ENCODE data around the gene EIF1B.

The EIF1B gene

DNA sequence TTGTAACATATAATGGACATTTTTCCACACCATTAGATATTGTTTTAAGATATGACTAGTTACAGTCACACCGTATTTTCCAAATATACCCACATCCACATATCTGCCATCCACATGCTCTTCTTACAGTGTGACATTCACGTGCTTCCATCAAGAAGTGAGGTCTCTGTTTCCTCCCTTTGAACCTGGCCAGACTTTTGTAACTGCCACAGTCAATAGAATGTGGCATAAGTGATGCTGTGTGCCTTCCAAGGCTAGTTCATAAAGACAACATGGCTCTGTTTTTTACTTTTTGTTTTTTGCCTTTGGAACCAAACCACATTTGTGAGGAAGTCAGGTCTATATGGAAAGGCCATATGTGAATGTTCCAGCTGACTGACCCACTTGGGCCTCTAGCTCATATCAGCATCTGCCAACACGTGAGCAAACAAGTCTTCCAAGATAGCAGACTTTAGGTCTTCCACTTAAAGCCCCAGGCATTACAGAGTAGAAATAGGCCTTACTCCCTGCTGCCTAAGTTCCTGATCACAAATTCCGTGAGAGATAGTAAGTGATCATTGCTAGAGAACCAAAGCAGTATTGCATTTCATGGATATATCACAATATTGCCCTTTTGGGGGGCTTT is 27.1 kb downstream of the EIF1B start:
- no peak for DNase-seq (ENCODE audit: extremely low spot score)
- POLR2A ChIA-PET: no interaction called here
- CTCF ChIA-PET: no interaction called here
- TF ChIP-seq, protein P1, sequence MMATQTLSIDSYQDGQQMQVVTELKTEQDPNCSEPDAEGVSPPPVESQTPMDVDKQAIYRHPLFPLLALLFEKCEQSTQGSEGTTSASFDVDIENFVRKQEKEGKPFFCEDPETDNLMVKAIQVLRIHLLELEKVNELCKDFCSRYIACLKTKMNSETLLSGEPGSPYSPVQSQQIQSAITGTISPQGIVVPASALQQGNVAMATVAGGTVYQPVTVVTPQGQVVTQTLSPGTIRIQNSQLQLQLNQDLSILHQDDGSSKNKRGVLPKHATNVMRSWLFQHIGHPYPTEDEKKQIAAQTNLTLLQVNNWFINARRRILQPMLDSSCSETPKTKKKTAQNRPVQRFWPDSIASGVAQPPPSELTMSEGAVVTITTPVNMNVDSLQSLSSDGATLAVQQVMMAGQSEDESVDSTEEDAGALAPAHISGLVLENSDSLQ (IDR thresholded peaks at IDR 0.05): no peak
- TF ChIP-seq ZNF384 (IDR thresholded peaks at IDR 0.05) (no peak), CTBP1 (IDR thresholded peaks at IDR 0.05; ENCODE audit: borderline replicate concordance) (no peak), SUZ12 (IDR thresholded peaks at IDR 0.05) (no peak)

DNA sequence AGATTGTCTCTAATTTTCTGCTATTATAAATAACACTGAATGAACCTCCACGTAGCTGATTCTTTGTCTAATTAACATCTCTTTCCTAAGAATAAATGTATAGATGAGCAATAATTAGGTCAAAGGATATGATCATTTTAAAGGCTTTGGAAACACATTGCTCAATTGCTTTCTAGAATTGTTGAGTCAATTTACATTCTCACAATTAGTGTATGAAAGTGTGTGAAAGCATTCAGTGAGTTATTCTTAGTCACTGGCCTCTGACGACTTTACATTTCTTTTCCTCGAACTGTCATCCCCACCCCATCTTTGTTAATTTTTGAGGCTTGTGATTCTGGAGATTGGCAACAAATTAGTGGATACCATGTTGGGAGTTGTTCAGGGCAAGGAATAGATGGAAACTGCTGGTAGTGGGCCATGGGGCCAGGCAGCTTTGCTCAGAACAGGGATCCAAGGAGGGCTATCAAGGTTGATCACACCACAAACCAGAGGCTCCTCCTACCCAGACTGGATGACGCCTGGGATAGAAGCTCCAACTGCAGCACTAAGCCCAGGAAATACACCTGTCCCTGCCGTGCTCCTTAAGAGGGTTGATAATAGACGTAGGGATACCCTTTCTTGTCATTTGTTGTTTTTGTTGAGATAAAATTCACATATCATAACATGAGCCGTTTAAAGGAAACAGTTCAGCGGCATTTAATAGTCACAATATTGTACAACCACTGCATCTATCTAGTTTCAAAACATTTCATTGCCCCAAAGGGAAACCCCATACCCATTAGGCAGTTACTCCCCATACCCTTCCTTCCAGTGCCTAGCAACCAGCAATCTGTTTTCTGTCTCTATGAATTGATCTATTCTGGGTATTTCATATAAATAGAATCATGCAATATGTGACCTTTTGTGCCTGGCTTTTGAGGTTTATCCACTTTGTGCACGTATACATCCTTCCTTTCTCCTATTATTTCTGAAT is 27.9 kb downstream of the EIF1B start:
- DNase-seq (ENCODE audit: extremely low spot score): no peak
- POLR2A ChIA-PET: no interaction called here
- no peak for TF ChIP-seq BHLHE40 (IDR thresholded peaks at IDR 0.05; ENCODE audit: borderline replicate concordance)
- TF ChIP-seq SP1 (IDR thresholded peaks at IDR 0.05): no peak
- CTCF ChIA-PET: no interaction called here

DNA sequence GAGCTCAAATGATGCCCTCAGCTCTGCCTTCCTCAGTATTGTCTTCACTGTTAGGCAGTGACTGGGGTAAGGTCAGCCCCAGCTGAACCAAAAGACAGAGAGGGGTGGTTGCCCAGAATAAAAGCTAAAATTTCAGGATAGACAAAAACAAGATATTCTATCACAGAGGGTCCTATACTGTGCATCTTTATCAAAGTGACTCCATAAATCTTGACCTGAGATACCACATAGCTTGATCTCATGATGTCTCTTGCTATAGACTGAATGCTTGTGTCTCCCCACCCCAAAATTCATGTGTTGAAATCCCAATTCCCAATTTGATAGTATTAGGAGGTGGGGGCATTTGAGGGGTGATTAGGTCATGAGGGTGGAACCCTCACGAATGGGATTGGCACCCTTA is 30.4 kb downstream of the EIF1B start:
- TF ChIP-seq CTBP1 (IDR thresholded peaks at IDR 0.05; ENCODE audit: borderline replicate concordance) (no peak), SUZ12 (IDR thresholded peaks at IDR 0.05) (no peak), FOXM1 (IDR thresholded peaks at IDR 0.05; ENCODE audit: borderline replicate concordance) (no peak), SP1 (IDR thresholded peaks at IDR 0.05) (no peak), FOXA1 (IDR thresholded peaks at IDR 0.05) (no peak), HDGF (IDR thresholded peaks at IDR 0.05; ENCODE audit: borderline replicate concordance) (no peak), L3MBTL2 (conservative IDR thresholded peaks at IDR 0.05) (no peak)
- TF ChIP-seq, protein P1 (IDR thresholded peaks at IDR 0.05): no peak
- CTCF ChIA-PET: no interaction called here
- DNase-seq (ENCODE audit: extremely low spot score): no peak
- POLR2A ChIA-PET: no interaction called here

DNA sequence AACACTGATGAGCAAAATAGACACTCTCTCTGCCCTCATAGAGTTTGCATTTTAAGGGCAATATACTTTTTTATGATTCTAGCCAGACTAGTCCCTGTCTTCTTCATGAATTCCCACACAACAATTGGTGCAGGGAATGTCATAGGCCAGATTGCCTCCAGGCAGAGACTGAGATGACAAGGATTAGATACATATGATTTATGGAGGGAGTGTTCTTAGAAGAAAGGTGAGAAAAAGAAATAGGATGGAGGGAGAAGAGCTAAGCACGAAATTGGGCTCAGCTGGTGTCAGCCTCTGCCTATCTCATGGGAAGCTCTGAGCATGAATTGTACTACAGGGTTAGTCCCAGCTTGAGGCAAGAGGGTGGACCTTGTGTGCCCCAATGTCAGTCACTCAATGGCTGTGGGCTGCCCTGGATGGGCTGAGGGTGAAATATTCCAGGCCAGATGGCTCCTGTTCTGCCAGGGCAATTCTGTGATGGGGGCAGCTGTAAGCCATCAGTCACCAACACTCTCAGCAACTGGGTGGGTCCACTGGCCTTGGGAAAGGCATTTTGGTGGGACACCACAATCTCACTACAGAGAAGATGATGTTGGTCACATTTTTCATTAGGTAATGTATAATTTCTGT is 31.1 kb downstream of the EIF1B start:
- POLR2A ChIA-PET: no interaction called here
- CTCF ChIA-PET: no interaction called here
- no peak for TF ChIP-seq L3MBTL2 (conservative IDR thresholded peaks at IDR 0.05)
- DNase-seq (ENCODE audit: extremely low spot score): no peak

DNA sequence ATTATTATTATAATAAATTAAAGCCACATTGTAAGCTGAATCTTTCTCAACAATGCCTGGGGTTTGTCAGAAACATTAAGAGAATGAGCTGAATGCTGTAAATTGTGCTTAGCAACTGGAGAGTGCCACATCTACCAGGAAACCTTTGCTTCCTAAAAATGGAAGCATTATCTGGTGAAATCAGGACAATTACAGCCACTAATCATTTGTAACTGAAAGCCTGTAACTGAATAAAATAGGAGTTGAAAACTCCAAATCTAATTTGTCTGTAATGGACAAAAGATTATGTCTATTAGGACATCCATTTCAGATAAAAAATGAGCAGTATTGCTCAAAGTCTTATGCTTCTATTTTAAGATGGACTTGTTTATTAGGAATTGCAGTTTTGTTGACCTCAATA is 32.2 kb downstream of the EIF1B start:
- ChIA-PET POLR2A (no interaction called here), CTCF (no interaction called here)
- DNase-seq (ENCODE audit: extremely low spot score): no peak
- TF ChIP-seq TARDBP (IDR thresholded peaks at IDR 0.05): no peak

DNA sequence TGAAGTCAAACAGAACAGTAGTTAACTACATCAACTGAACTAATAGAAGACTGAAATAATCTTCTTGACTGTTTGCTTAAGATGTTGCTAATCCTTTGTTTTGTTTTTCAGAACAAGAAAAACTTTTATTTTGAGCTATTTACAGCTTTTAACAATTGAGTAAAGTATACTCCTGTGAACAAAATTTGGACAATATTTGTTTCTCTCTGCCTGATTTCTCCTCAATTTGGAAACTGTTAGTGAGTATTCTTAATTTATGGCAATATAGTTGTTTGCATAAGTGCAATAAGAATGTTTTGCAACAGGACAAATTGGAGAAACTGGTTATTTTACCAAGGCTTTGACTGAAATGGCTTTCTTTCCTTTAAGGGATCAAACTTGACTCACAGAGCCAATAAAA is 41.0 kb downstream of the EIF1B start:
- no peak for DNase-seq (ENCODE audit: extremely low spot score)
- no peak for TF ChIP-seq FOXK2 (IDR thresholded peaks at IDR 0.05)
- no peak for TF ChIP-seq FOXA1 (IDR thresholded peaks at IDR 0.05)
- TF ChIP-seq BHLHE40 (IDR thresholded peaks at IDR 0.05; ENCODE audit: borderline replicate concordance): no peak
- no peak for TF ChIP-seq SP1 (IDR thresholded peaks at IDR 0.05)
- no peak for TF ChIP-seq HDGF (IDR thresholded peaks at IDR 0.05; ENCODE audit: borderline replicate concordance)
- TF ChIP-seq L3MBTL2 (conservative IDR thresholded peaks at IDR 0.05): no peak
- no peak for TF ChIP-seq SUZ12 (IDR thresholded peaks at IDR 0.05)
- TF ChIP-seq TARDBP (IDR thresholded peaks at IDR 0.05): no peak
- no peak for TF ChIP-seq ELF4 (IDR thresholded peaks at IDR 0.05)
- TF ChIP-seq, protein P1 (IDR thresholded peaks at IDR 0.05): no peak
- no peak for TF ChIP-seq FOXM1 (IDR thresholded peaks at IDR 0.05; ENCODE audit: borderline replicate concordance)
- TF ChIP-seq ARNT (IDR thresholded peaks at IDR 0.05): no peak
- TF ChIP-seq ZNF384 (IDR thresholded peaks at IDR 0.05): no peak
- TF ChIP-seq NFRKB (IDR thresholded peaks at IDR 0.05): no peak
- TF ChIP-seq CTBP1 (IDR thresholded peaks at IDR 0.05; ENCODE audit: borderline replicate concordance): no peak
- ChIA-PET CTCF (no interaction called here), POLR2A (no interaction called here)

DNA sequence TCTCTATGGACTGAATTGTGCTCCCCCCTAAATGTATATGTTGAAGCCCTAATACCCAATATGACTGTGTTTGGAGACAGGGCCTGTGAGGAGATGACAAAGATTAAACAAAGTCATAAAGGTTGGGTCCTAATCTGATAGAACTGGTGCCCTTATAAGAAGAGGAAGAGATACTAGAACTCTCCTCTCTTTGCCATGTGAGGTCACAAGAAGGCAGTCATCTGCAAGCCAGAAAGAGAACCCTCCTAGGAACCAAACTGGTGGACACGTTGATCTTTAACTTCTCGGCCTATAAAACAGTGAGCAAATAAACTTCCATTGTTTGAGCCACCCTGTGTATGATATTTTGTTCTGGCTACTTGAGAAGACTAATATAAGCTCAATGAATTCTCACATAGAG is 45.9 kb downstream of the EIF1B start:
- ChIA-PET CTCF (no interaction called here), POLR2A (no interaction called here)
- no peak for DNase-seq (ENCODE audit: extremely low spot score)
- no peak for TF ChIP-seq SP1 (IDR thresholded peaks at IDR 0.05)
- TF ChIP-seq FOXK2 (IDR thresholded peaks at IDR 0.05): no peak
- no peak for TF ChIP-seq TARDBP (IDR thresholded peaks at IDR 0.05)
- no peak for TF ChIP-seq FOXA1 (IDR thresholded peaks at IDR 0.05)
- TF ChIP-seq ZNF384 (IDR thresholded peaks at IDR 0.05): no peak
- TF ChIP-seq, protein P1 (IDR thresholded peaks at IDR 0.05): no peak
- no peak for TF ChIP-seq L3MBTL2 (conservative IDR thresholded peaks at IDR 0.05)
- TF ChIP-seq ELF4 (IDR thresholded peaks at IDR 0.05): no peak
